OCI-LY1 (cell line): ENCODE results near the gene SERPINI2.

Source experiments
- H2AFZ ChIP-seq: fragments of 200-600 bp; sonication (generic), shearing (Covaris generic); 2 replicates; pipeline ENCODE4 v1.6.0; 2014; ENCODE audit warnings: antibody characterized with exemption, mild to moderate bottlenecking, low read length
- H3F3A ChIP-seq: fragments of 200-600 bp; sonication (generic), shearing (Covaris generic); 2 replicates; pipeline ENCODE4 v1.6.0; 2014; ENCODE audit warnings: mild to moderate bottlenecking, antibody characterized with exemption, low read length, moderate library complexity; ENCODE audit not compliant: insufficient read depth
- H3K27ac ChIP-seq: fragments of 200-600 bp; sonication (generic); 2 replicates; pipeline ENCODE4 v1.5.1; 2014; ENCODE audit warnings: low read length, mixed run types, mild to moderate bottlenecking, low read depth; ENCODE audit not compliant: poor library complexity, severe bottlenecking
- H3K27me3 ChIP-seq: fragments of 200-600 bp; sonication (generic); 2 replicates; pipeline ENCODE4 v1.6.0; 2014; ENCODE audit warnings: antibody characterized with exemption, mild to moderate bottlenecking, low read length, moderate library complexity; ENCODE audit not compliant: insufficient read depth
- H3K36me3 ChIP-seq: fragments of 200-600 bp; sonication (generic); 2 replicates; pipeline ENCODE4 v1.6.1; 2014; ENCODE audit warnings: mild to moderate bottlenecking, antibody characterized with exemption, low read length, moderate library complexity, mixed read lengths; ENCODE audit not compliant: insufficient read depth
- H3K4me1 ChIP-seq: fragments of 200-600 bp; sonication (generic); 2 replicates; pipeline ENCODE4 v1.5.1; 2014; ENCODE audit warnings: mild to moderate bottlenecking, low read length, moderate library complexity; ENCODE audit not compliant: insufficient read depth, severe bottlenecking
- H3K4me2 ChIP-seq: fragments of 200-600 bp; sonication (generic), shearing (Covaris generic); 2 replicates; pipeline ENCODE4 v1.6.1; 2014; ENCODE audit warnings: low read length
- H3K4me3 ChIP-seq: fragments of 200-600 bp; sonication (generic); 2 replicates; pipeline ENCODE4 v1.5.1; 2014; ENCODE audit warnings: low read length, low read depth, mild to moderate bottlenecking, mixed read lengths; ENCODE audit not compliant: poor library complexity, severe bottlenecking
- H3K79me2 ChIP-seq: fragments of 200-600 bp; shearing (Covaris generic); 2 replicates; pipeline ENCODE4 v1.6.1; 2016; ENCODE audit warnings: mixed run types, low read length, mixed read lengths; ENCODE audit not compliant: insufficient read depth
- H3K9ac ChIP-seq: fragments of 200-600 bp; sonication (generic), shearing (Covaris generic); 2 replicates; pipeline ENCODE4 v1.6.1; 2014; ENCODE audit warnings: mild to moderate bottlenecking, low read length, mixed read lengths
- H3K9me2 ChIP-seq: fragments of 200-600 bp; sonication (generic), shearing (Covaris generic); 2 replicates; pipeline ENCODE4 v1.6.1; 2014; ENCODE audit warnings: low read depth, mild to moderate bottlenecking, low read length, mixed read lengths
- H3K9me3 ChIP-seq: fragments of 200-600 bp; shearing (Covaris generic); 2 replicates; pipeline ENCODE4 v1.6.1; 2014; ENCODE audit warnings: low read length, mixed read lengths
- H4K20me1 ChIP-seq: fragments of 200-600 bp; sonication (generic), shearing (Covaris generic); 2 replicates; pipeline ENCODE4 v1.6.0; 2016; ENCODE audit warnings: mild to moderate bottlenecking, low read length; ENCODE audit not compliant: insufficient read depth
- EZH2 ChIP-seq: fragments of 200-600 bp; sonication (generic), shearing (Covaris generic); IDR thresholded peaks from 2 replicates; pipeline ENCODE4 v1.8.0; 2017; ENCODE audit warnings: borderline replicate concordance, mixed run types, mild to moderate bottlenecking, antibody characterized with exemption, low read length, moderate library complexity, mixed read lengths
- TF ChIP-seq, protein P1 (sequence below): fragments of 200-600 bp; sonication (generic), shearing (Covaris generic); IDR thresholded peaks from 2 replicates; pipeline ENCODE4 v1.5.1; 2017; ENCODE audit warnings: mild to moderate bottlenecking, antibody characterized with exemption, low read length, moderate library complexity, mixed read lengths

The SERPINI2 gene

DNA sequence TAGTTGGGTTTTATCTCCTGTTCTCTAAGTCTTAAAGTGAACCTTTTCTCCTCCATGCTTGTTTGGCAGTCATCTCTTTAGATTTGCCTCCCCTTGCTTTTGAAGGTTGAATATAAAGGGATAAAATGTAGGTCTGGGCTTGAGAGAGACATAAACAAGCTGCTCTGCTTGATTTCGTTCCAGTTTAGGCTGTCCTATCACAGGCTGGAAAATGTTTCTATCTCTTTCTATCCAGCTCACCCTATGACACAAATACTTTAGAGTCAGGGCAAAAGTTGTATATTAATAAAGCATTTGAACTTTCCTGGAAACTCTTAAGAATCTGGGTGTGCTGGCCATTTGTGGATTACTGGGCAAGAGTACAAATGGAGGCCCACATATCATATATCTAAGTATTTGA, 64.2 kb downstream of the SERPINI2 start:
- Histone ChIP-seq H3K27ac (no peak overlapping the region), H3K9ac (no peak overlapping the region), H3K4me3 (no peak overlapping the region), H4K20me1 (no peaks in the 10 kb centered on the region), H3K9me2 (no peaks in the 10 kb centered on the region), H3F3A (no peaks in the 10 kb centered on the region), H3K27me3 (no peaks in the 10 kb centered on the region), H3K79me2 (no peaks in the 10 kb centered on the region), H3K4me1 (no peaks in the 10 kb centered on the region), H3K4me2 (no peak overlapping the region), H2AFZ (no peak overlapping the region), H3K36me3 (no peaks in the 10 kb centered on the region), H3K9me3 (no peaks in the 10 kb centered on the region)
- no peak for TF ChIP-seq EZH2
- TF ChIP-seq, protein P1, sequence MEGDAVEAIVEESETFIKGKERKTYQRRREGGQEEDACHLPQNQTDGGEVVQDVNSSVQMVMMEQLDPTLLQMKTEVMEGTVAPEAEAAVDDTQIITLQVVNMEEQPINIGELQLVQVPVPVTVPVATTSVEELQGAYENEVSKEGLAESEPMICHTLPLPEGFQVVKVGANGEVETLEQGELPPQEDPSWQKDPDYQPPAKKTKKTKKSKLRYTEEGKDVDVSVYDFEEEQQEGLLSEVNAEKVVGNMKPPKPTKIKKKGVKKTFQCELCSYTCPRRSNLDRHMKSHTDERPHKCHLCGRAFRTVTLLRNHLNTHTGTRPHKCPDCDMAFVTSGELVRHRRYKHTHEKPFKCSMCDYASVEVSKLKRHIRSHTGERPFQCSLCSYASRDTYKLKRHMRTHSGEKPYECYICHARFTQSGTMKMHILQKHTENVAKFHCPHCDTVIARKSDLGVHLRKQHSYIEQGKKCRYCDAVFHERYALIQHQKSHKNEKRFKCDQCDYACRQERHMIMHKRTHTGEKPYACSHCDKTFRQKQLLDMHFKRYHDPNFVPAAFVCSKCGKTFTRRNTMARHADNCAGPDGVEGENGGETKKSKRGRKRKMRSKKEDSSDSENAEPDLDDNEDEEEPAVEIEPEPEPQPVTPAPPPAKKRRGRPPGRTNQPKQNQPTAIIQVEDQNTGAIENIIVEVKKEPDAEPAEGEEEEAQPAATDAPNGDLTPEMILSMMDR = no peak

DNA sequence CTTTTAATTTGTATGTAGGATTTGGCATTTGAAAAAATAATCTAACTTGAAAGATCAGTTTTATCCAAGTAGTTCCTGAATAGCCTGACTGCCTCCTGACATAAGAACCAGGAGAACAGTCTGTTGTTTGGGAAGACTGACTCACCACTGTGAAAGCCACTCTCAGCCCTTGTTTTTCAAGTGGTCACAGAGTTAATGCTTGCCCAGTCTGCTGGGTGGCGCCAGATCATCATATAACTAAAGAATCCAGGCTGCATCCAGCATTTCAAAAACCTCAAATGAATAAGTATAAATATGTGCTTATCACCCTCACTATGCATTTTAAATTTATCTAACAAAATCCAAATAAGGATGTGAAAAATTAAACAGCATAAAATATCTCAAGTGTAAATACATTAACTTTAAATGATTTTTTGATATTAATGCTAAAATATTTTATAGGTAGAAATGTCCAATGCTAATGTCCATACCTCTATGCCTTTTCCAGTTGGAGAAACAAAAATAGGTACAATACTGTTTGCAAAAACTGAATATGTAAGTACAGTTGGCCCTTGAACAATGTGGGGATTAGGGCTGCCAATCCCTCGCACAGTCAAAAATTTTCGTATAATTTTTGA, 66.9 kb downstream of the SERPINI2 start:
- Histone ChIP-seq H3K9ac (no peak overlapping the region), H3K4me1 (no peaks in the 10 kb centered on the region), H3K27ac (no peak overlapping the region), H3K9me3 (no peaks in the 10 kb centered on the region), H4K20me1 (no peaks in the 10 kb centered on the region), H3K4me3 (no peak overlapping the region), H3K36me3 (no peaks in the 10 kb centered on the region), H3K79me2 (no peaks in the 10 kb centered on the region), H3K4me2 (no peak overlapping the region), H2AFZ (no peak overlapping the region), H3K9me2 (no peaks in the 10 kb centered on the region), H3F3A (no peaks in the 10 kb centered on the region), H3K27me3 (no peaks in the 10 kb centered on the region)
- TF ChIP-seq, protein P1 = peak; percentile 72
- no peak for TF ChIP-seq EZH2

DNA sequence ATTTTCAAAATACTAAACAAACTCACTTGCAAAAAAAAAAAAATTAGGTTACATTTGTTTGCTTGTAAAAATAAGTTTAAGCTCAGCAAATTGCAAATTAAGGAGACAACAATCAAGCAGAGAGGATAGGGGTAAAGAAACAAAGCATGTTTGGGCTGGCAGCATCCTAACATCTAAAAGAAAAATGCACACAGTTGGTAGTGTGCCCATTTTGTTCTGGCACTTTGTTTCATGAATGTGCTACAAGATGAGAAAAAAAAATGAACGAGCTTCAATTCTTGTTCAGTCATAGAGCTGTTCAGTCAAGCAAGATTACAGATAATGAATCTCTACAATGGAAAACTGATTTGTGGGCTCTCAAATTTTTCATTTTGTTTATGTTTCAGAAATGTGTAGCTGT, 76.0 kb downstream of the SERPINI2 start:
- no peaks in the 10 kb centered on the region for H3F3A ChIP-seq
- no peaks in the 10 kb centered on the region for H3K4me1 ChIP-seq
- H3K27ac ChIP-seq = no peak overlapping the region
- H3K9me2 ChIP-seq = no peaks in the 10 kb centered on the region
- H3K36me3 ChIP-seq = no peaks in the 10 kb centered on the region
- H3K79me2 ChIP-seq = no peaks in the 10 kb centered on the region
- H3K4me3 ChIP-seq = no peak overlapping the region
- H4K20me1 ChIP-seq = no peaks in the 10 kb centered on the region
- no peak overlapping the region for H2AFZ ChIP-seq
- TF ChIP-seq, protein P1 = no peak
- TF ChIP-seq EZH2 = no peak
- H3K9me3 ChIP-seq = no peaks in the 10 kb centered on the region
- H3K4me2 ChIP-seq = no peak overlapping the region
- H3K9ac ChIP-seq = no peak overlapping the region
- no peaks in the 10 kb centered on the region for H3K27me3 ChIP-seq
